NCI-H146 (cell line): ENCODE results near the gene GPC2.
"Not testable (repeated sequence)": the region's sequence is repeated elsewhere in the genome, so short reads cannot be mapped to it uniquely, and the experiment has no call there.

Experiments
- DNase-seq: peaks from one replicate; lab custom pipeline; 2025; lab: John Stamatoyannopoulos, UW

The GPC2 gene

GRCh38 chr7:100200693-100201092 is 23.5 kb upstream of the GPC2 start:
- DNase-seq: no peak

GRCh38 chr7:100198266-100198665 is 21.1 kb upstream of the GPC2 start:
- DNase-seq: no peak

GRCh38 chr7:100195901-100196322 is 18.7 kb upstream of the GPC2 start:
- DNase-seq: not testable (repeated sequence)

GRCh38 chr7:100195222-100195621 is 18.0 kb upstream of the GPC2 start:
- DNase-seq: peak; percentile 9

- DNase-seq: no peak
Observed at GRCh38 chr7:100192969-100193368, 15.8 kb upstream of the GPC2 start.

GRCh38 chr7:100192281-100192862 is 15.2 kb upstream of the GPC2 start:
- not testable (repeated sequence) for DNase-seq

GRCh38 chr7:100191775-100192174 is 14.6 kb upstream of the GPC2 start:
- no peak for DNase-seq

- DNase-seq: no peak
Observed at GRCh38 chr7:100190048-100190711, 13.0 kb upstream of the GPC2 start.

- DNase-seq: no peak
Observed at GRCh38 chr7:100189061-100189460, 11.9 kb upstream of the GPC2 start.

- no peak for DNase-seq
Observed at GRCh38 chr7:100185726-100186125, 8.5 kb upstream of the GPC2 start.

- peak; percentile 28 for DNase-seq
Observed at GRCh38 chr7:100183090-100183489, 5.9 kb upstream of the GPC2 start.

- not testable (repeated sequence) for DNase-seq
Observed at GRCh38 chr7:100182616-100183015, 5.4 kb upstream of the GPC2 start.

GRCh38 chr7:100180084-100180483 is 2.9 kb upstream of the GPC2 start:
- not testable (repeated sequence) for DNase-seq

GRCh38 chr7:100176096-100177044 is 811 bp downstream of the GPC2 start:
- DNase-seq: peak; percentile 42

GRCh38 chr7:100175296-100175935 is 1.8 kb downstream of the GPC2 start:
- DNase-seq: no peak

GRCh38 chr7:100174582-100174981 is 2.6 kb downstream of the GPC2 start:
- no peak for DNase-seq

GRCh38 chr7:100173806-100174495 is 3.2 kb downstream of the GPC2 start:
- DNase-seq: no peak

- no peak for DNase-seq
Observed at GRCh38 chr7:100171840-100172239, 5.3 kb downstream of the GPC2 start.

GRCh38 chr7:100171087-100171681 is 6.0 kb downstream of the GPC2 start:
- peak; percentile 40 for DNase-seq

- no peak for DNase-seq
Observed at GRCh38 chr7:100170101-100170897, 6.9 kb downstream of the GPC2 start.
